CD4-positive, alpha-beta T cell (primary cell): ENCODE data around the gene KCNJ8. TPM values are rescaled to one million over a fixed set of nuclear protein-coding genes. Genes with fewer than 3 reads are reported as not detected.

Experiments used
- ATAC-seq: fragments of 200-7000 bp; cut with Tn5 transposase; one replicate; pipeline ENCODE4 v1.10.0; 2022; ENCODE audit warnings: mild to moderate bottlenecking; ENCODE audit not compliant: poor library complexity
- CTCF ChIA-PET: fragments of 350-600 bp; sonication (Branson Sonifier 250); formaldehyde crosslinking; loops from one replicate; lab custom pipeline; 2021; ENCODE audit warnings: antibody characterized with exemption, inconsistent platforms; lab: Charles Lee
- POLR2A ChIA-PET: fragments of 350-600 bp; sonication (Branson Sonifier 250); formaldehyde crosslinking; loops from one replicate; lab custom pipeline; 2021; ENCODE audit warnings: antibody characterized with exemption, inconsistent platforms; lab: Charles Lee
- DNase-seq, 14 experiments: peaks; one replicate each; pipeline ENCODE4 v3.0.0-alpha.2; 2013 to 2020; ENCODE audit warnings: mixed read lengths in 2 of 14
- H3K27ac ChIP-seq, 2 donors: one replicate each; pipeline versions ENCODE4 v1.5.1 to v1.7.0; 2013; ENCODE audit warnings: low read length in 2 of 2, low read depth in 1 of 2, mild to moderate bottlenecking in 1 of 2
- H3K27me3 ChIP-seq, 2 experiments: 1 replicate in 1 of 2; 2 replicates in 1 of 2; pipeline versions ENCODE4 v1.6.1 to v1.7.0; 2013; ENCODE audit warnings: low read length in 2 of 2, control low read depth in 1 of 2, mild to moderate bottlenecking in 1 of 2, moderate library complexity in 1 of 2; ENCODE audit not compliant: insufficient read depth in 2 of 2, control insufficient read depth in 1 of 2
- H3K36me3 ChIP-seq: one replicate; pipeline ENCODE4 v1.6.1; 2013; ENCODE audit warnings: low read length, control low read depth; ENCODE audit not compliant: insufficient read depth
- H3K4me1 ChIP-seq: one replicate; pipeline ENCODE4 v1.6.1; 2013; ENCODE audit warnings: low read length, control low read depth; ENCODE audit not compliant: insufficient read depth
- H3K4me3 ChIP-seq: one replicate; pipeline ENCODE4 v1.5.1; 2013; ENCODE audit warnings: mild to moderate bottlenecking, low read length, moderate library complexity
- H3K9me3 ChIP-seq, 2 experiments: 1 replicate in 1 of 2; 2 replicates in 1 of 2; pipeline versions ENCODE4 v1.6.1 to v1.7.0; 2013; ENCODE audit warnings: low read length in 2 of 2, mild to moderate bottlenecking in 2 of 2, control low read depth in 1 of 2, moderate library complexity in 1 of 2; ENCODE audit not compliant: control insufficient read depth in 1 of 2, insufficient read depth in 1 of 2
- H3K27ac Mint-ChIP-seq: one replicate; pipeline ENCODE4 v1.8.0; 2020; ENCODE audit warnings: mixed read lengths
- H3K27me3 Mint-ChIP-seq: one replicate; pipeline ENCODE4 v1.8.0; 2021; ENCODE audit warnings: mixed read lengths
- H3K36me3 Mint-ChIP-seq: one replicate; pipeline ENCODE4 v1.8.0; 2021; ENCODE audit warnings: low read depth, mixed read lengths
- H3K4me1 Mint-ChIP-seq: one replicate; pipeline ENCODE4 v1.8.0; 2021; ENCODE audit warnings: low read depth, mixed read lengths
- H3K4me3 Mint-ChIP-seq: one replicate; pipeline ENCODE4 v1.8.0; 2020; ENCODE audit warnings: mild to moderate bottlenecking, mixed read lengths
- H3K9me3 Mint-ChIP-seq: one replicate; pipeline ENCODE4 v1.8.0; 2020; ENCODE audit warnings: mixed read lengths
- intact Hi-C, 2 experiments: fragments of 100-400 bp; cut with DNase I in 1 of 2; cut with micrococcal nuclease in 1 of 2; formaldehyde crosslinking; loops; one replicate each; pipeline versions ENCODE4 v1.15.1 to v1.9.0; 2023 to 2025; cut with DNase I, micrococcal nuclease
- total RNA-seq, 174 experiments: library from RNA in 2 of 174; stranded (reverse) in 2 of 174; gene quantifications; one replicate each; pipeline ENCODE4 v1.2.3 and lab custom pipeline; 2021 to 2026
- TF ChIP-seq, protein P1 (sequence below): fragments of 200-600 bp; IDR thresholded peaks from one replicate; pipeline ENCODE4 v1.8.0; 2022; ENCODE audit warnings: antibody characterized with exemption, mild to moderate bottlenecking

The KCNJ8 gene
- total RNA-seq, 2 experiments from 2014 or later: not detected

DNA sequence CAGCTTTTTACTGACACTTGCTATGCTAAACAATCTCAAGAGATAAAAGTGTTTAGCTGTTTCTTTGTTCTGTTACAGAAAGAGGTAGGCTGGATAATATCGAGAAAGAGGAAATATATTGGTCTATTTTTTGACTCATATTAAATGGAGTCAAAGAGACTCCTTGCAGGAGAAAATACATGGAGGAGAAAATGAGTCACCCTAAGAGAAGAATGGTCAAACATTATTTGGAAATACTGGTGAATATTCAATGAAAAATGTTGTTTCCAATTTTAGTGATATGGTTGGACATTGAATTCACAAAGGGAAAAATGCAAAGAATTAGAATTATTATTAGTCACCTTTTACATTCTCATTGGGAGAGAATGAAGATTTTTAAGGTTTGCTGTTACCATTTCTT lies 3.2 kb downstream of the KCNJ8 start:
- no peaks in the 10 kb centered on the region for H3K36me3 ChIP-seq
- peaks cover 14% of the 10 kb centered on the region for H3K4me1 ChIP-seq
- no peaks in the 10 kb centered on the region for H3K36me3 Mint-ChIP-seq
- ChIA-PET CTCF (no interaction called here), POLR2A (no interaction called here)
- DNase-seq: no peak
- H3K4me3 ChIP-seq: no peak overlapping the region
- no peak overlapping the region for H3K4me3 Mint-ChIP-seq
- no peak for ATAC-seq
- no peak overlapping the region for H3K27ac ChIP-seq
- no peak overlapping the region for H3K27ac Mint-ChIP-seq
- TF ChIP-seq, protein P1, sequence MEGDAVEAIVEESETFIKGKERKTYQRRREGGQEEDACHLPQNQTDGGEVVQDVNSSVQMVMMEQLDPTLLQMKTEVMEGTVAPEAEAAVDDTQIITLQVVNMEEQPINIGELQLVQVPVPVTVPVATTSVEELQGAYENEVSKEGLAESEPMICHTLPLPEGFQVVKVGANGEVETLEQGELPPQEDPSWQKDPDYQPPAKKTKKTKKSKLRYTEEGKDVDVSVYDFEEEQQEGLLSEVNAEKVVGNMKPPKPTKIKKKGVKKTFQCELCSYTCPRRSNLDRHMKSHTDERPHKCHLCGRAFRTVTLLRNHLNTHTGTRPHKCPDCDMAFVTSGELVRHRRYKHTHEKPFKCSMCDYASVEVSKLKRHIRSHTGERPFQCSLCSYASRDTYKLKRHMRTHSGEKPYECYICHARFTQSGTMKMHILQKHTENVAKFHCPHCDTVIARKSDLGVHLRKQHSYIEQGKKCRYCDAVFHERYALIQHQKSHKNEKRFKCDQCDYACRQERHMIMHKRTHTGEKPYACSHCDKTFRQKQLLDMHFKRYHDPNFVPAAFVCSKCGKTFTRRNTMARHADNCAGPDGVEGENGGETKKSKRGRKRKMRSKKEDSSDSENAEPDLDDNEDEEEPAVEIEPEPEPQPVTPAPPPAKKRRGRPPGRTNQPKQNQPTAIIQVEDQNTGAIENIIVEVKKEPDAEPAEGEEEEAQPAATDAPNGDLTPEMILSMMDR: no peak
- no peaks in the 10 kb centered on the region for H3K9me3 Mint-ChIP-seq
- peaks cover 43% of the 10 kb centered on the region for H3K27me3 Mint-ChIP-seq
- H3K4me1 Mint-ChIP-seq: peaks cover 10% of the 10 kb centered on the region
- intact Hi-C loops: no loop called here
- H3K9me3 ChIP-seq: peaks cover 0 to 5% of the 10 kb centered on the region in 2 experiments
- peaks cover 22 to 28% of the 10 kb centered on the region in 2 experiments for H3K27me3 ChIP-seq

DNA sequence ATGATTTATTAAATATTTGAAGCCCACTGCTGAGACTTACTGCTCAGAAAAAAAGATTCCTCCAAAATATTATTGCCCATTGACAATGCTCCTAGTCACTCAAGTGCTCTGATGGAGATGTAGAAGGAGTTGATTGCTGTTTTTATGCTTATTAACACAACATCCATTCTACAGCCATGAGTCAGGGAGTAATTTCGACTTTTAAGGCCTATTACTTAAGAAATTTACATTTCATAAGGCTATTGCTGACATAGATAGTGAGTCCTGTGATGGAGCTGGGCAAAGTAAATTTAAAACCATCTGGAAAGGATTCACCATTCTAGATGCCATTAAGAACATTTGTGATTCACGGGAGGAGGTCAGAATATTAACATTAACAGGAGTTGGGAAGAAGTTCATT lies 5.2 kb downstream of the KCNJ8 start:
- no peaks in the 10 kb centered on the region for H3K9me3 Mint-ChIP-seq
- Histone ChIP-seq H3K27ac (no peak overlapping the region), H3K36me3 (no peaks in the 10 kb centered on the region), H3K4me3 (no peak overlapping the region), H3K27me3 (peaks cover 8 to 12% of the 10 kb centered on the region in 2 experiments), H3K9me3 (peaks cover 0 to 5% of the 10 kb centered on the region in 2 experiments), H3K4me1 (peaks cover 5% of the 10 kb centered on the region)
- DNase-seq (no peak), ATAC-seq (no peak)
- no peak overlapping the region for H3K27ac Mint-ChIP-seq
- peaks cover 10% of the 10 kb centered on the region for H3K4me1 Mint-ChIP-seq
- no peak overlapping the region for H3K4me3 Mint-ChIP-seq
- CTCF ChIA-PET: no interaction called here
- POLR2A ChIA-PET: no interaction called here
- peaks cover 28% of the 10 kb centered on the region for H3K27me3 Mint-ChIP-seq
- TF ChIP-seq, protein P1: no peak
- H3K36me3 Mint-ChIP-seq: no peaks in the 10 kb centered on the region
- intact Hi-C loops: no loop called here

DNA sequence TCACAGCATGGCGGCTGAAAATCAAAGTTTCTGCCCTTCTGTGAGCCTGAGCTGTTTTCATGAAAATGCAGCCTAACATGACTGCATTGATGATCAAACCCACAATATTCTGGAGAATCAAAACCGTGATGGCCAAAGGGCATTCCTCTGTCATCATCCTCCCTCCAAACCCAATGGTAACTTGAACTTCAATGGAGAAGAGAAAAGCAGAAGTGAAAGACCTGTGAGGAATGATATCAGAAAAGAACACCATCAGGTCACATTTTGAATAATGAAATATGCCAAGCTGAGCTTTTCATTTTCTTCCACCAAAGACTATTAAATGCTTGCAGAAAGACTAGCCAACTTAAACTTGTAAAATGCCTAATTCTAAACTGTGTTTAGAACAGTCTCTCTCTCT lies 8.1 kb downstream of the KCNJ8 start:
- Histone ChIP-seq H3K4me3 (no peak overlapping the region), H3K4me1 (no peaks in the 10 kb centered on the region), H3K36me3 (no peaks in the 10 kb centered on the region), H3K9me3 (no peaks in the 10 kb centered on the region), H3K27ac (no peak overlapping the region), H3K27me3 (peaks cover 0 to 4% of the 10 kb centered on the region in 2 experiments)
- no peaks in the 10 kb centered on the region for H3K4me1 Mint-ChIP-seq
- peaks cover 11% of the 10 kb centered on the region for H3K27me3 Mint-ChIP-seq
- H3K4me3 Mint-ChIP-seq: no peak overlapping the region
- no peaks in the 10 kb centered on the region for H3K9me3 Mint-ChIP-seq
- ChIA-PET POLR2A (no interaction called here), CTCF (interaction anchor here (1.3 kb wide), 1 partner anchor 11 kb away, joined by 3 read pairs; no protein-coding TSS in a partner anchor)
- H3K36me3 Mint-ChIP-seq: no peaks in the 10 kb centered on the region
- TF ChIP-seq, protein P1: no peak
- ATAC-seq (no peak), DNase-seq (no peak)
- intact Hi-C loops: no loop called here
- no peak overlapping the region for H3K27ac Mint-ChIP-seq
